AG09309 (cell line): ENCODE results near the gene CHRDL2.

ENCODE experiments used
- DNase-seq: peaks from one replicate; pipeline ENCODE4 v3.0.0-alpha.2; 2010; ENCODE audit warnings: low read depth
- H3K4me3 ChIP-seq: 2 replicates; pipeline ENCODE4 v1.5.1; 2011; ENCODE audit warnings: mild to moderate bottlenecking, low read depth, low read length, moderate library complexity; ENCODE audit not compliant: control insufficient read depth
- CTCF ChIP-seq: IDR thresholded peaks from 2 replicates; pipeline ENCODE4 v1.5.1; 2011; ENCODE audit warnings: mild to moderate bottlenecking, low read depth, low read length, inconsistent platforms; ENCODE audit not compliant: insufficient read depth, control insufficient read depth; ENCODE audit errors: missing control alignments

The CHRDL2 gene

GRCh38 chr11:74646954-74647353 is 84.3 kb downstream of the CHRDL2 start:
- H3K4me3 ChIP-seq: no peak overlapping the region
- TF ChIP-seq CTCF: no peak
- DNase-seq: no peak
